Measurements from ENCODE around the gene RAB1A.
"Not testable (repeated sequence)": the region's sequence is repeated elsewhere in the genome, so short reads cannot be mapped to it uniquely, and the experiment has no call there.

RAB1A gene

DNA sequence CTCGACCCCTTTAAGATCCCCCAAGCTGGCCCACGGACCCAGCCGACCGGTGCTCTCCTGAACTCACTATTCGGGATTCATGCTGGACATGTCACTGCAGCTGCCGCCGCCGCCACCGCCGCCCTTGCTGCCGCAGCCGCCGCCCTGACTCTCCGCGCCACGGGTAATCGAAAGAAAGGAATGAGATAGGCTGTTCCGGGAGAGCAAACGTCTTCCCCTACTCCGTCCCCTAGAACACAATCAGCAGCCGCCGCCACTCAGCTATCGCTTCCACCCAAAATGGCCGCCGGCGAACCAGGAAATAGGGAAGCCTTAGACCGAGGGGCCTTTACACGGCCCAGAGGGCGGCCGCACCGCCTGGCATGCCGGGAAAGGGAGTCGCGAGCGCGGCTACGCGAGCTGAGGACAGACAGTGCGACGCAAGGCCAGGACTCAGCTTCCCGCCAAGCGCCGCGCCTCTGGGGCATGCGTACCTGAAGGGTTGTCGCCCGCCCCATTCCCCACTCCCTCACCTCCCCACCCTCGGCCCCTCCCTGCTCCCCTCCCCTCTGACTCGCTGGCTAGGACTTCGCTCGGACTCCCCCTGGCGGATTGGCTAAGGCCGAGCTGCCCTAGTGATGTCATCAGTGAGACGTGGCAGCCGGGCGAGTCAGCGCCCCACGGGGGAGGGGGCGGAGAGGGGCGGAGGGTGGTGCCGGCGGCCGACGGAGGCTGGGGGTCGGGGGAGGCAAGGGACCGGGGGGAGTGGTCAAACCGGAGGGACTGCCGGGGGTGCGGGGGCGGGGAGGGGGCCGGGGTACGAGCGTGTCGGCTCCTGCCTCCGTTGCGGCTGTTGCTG lies at the start of gene RAB1A:
Gene RAB1A, minus strand, starts transcription at position 281 of the 838 bp plus-strand sequence. Its CDS starts 191 bp downstream, at position 90.
- peak within 1 kb of the TSS; percentile 92 for H3K4me3 ChIP-seq (ENCODE audit: low read depth, low read length)
- H3K9me3 ChIP-seq (ENCODE audit: severe bottlenecking): peaks cover 2% of the 10 kb centered on the region
- H3K36me3 ChIP-seq: peaks cover 10% of the 10 kb centered on the region
- TF ChIP-seq, protein P1, sequence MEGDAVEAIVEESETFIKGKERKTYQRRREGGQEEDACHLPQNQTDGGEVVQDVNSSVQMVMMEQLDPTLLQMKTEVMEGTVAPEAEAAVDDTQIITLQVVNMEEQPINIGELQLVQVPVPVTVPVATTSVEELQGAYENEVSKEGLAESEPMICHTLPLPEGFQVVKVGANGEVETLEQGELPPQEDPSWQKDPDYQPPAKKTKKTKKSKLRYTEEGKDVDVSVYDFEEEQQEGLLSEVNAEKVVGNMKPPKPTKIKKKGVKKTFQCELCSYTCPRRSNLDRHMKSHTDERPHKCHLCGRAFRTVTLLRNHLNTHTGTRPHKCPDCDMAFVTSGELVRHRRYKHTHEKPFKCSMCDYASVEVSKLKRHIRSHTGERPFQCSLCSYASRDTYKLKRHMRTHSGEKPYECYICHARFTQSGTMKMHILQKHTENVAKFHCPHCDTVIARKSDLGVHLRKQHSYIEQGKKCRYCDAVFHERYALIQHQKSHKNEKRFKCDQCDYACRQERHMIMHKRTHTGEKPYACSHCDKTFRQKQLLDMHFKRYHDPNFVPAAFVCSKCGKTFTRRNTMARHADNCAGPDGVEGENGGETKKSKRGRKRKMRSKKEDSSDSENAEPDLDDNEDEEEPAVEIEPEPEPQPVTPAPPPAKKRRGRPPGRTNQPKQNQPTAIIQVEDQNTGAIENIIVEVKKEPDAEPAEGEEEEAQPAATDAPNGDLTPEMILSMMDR (IDR thresholded peaks at IDR 0.05; ENCODE audit: low read depth, low read length): peak; percentile 41; the same call in 1 of the 2 replicates
- peak; percentile 100 for DNase-seq
- H3K27ac ChIP-seq: peak within 1 kb of the TSS; percentile 97
- no peaks in the 10 kb centered on the region for H3K27me3 ChIP-seq (ENCODE audit: insufficient read depth, low read depth, severe bottlenecking)

DNA sequence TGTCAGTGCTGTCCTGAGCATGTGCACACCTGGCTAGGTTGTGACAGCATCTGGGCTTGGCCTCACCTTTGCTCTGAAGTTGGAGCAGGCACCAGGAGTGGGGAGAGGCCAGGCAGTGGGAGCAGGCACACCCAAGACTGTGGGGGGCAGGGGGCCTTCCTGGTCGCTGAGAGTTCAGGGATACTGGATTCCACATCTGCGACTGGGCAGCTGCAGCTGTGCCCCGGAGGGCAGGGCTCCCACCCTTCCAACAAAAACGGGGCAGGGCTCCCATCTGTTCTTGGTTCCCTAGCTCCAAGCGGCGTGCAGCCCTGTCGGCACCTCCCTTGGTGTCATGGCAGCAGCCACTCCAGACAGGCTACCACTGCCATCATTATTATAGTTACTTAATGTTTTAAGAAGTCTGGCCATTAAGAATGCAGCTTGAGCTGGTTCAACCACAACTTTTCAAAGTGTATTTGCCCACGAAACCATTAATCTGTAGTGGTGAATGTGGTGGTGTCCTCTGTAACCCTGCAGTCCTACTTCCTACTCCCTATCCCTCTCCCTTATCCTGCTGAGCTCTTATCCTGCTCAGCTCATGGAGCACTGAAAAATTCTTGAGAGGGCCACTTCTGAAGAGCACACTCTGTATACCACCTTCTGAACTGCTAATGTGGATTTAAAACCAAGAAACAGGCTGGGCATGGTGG lies 48.0 kb upstream of the RAB1A start:
- Histone ChIP-seq H3K36me3 (no peaks in the 10 kb centered on the region), H3K4me3 (ENCODE audit: low read depth, low read length) (no peak overlapping the region), H3K9me3 (ENCODE audit: severe bottlenecking) (no peaks in the 10 kb centered on the region), H3K27ac (no peak overlapping the region), H3K27me3 (ENCODE audit: insufficient read depth, low read depth, severe bottlenecking) (no peaks in the 10 kb centered on the region)
- DNase-seq: no peak
- TF ChIP-seq, protein P1 (IDR thresholded peaks at IDR 0.05; ENCODE audit: low read depth, low read length): no peak

DNA sequence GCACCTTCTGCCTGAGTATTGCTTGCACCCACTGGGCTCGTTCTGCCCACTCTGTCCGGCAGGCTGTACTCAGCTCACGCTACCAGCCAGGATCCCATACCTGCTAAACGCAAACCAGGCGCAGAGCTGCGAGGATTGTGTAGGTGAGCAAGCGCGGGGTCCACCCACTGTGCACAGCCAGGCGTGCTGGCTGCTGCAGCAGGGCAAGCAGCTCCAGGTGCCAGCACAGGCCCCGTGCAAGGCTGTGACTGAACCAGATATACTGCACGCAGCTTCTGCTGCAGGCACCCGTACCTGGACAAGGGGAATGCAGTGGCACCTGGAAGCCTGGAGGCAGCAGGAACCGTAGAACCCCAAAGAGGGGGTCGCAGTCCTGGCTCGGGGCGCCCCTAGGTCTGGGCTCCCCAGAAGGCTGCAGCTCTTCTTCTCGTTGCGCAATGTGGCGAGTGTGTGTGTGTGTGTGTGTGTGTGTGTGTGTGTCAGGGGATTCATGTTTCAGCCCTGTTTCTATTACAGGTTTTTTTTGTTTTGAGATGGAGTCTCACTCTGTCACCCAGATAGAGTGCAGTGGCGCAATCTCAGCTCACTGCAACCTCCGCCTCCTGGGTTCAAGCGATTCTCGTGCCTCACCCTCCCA lies 46.1 kb upstream of the RAB1A start:
- Histone ChIP-seq H3K9me3 (ENCODE audit: severe bottlenecking) (no peaks in the 10 kb centered on the region), H3K4me3 (ENCODE audit: low read depth, low read length) (no peak overlapping the region), H3K36me3 (no peaks in the 10 kb centered on the region), H3K27ac (no peak overlapping the region), H3K27me3 (ENCODE audit: insufficient read depth, low read depth, severe bottlenecking) (no peaks in the 10 kb centered on the region)
- DNase-seq: no peak
- TF ChIP-seq, protein P1 (IDR thresholded peaks at IDR 0.05; ENCODE audit: low read depth, low read length): no peak

DNA sequence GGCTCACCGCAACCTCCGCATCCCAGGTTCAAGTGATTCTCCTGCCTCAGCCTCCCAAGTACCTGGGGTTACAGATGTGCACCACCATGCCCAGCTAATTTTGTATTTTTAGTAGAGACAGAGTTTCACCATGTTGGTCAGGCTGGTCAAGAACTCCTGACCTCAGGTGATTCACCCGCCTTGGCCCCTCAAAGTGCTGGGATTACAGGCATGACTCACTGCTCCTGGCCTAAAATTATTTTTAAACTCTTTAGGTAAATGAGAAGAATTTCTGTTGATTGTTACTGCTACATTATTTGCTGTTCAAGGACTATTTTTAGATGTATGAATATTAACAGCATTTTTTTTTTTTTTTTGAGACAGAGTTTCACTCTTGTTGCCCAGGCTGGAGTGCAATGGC lies 44.1 kb upstream of the RAB1A start:
- not testable (repeated sequence) for H3K27ac ChIP-seq; H3K9me3 ChIP-seq (ENCODE audit: severe bottlenecking); DNase-seq; H3K27me3 ChIP-seq (ENCODE audit: insufficient read depth, low read depth, severe bottlenecking); H3K36me3 ChIP-seq; H3K4me3 ChIP-seq (ENCODE audit: low read depth, low read length)

DNA sequence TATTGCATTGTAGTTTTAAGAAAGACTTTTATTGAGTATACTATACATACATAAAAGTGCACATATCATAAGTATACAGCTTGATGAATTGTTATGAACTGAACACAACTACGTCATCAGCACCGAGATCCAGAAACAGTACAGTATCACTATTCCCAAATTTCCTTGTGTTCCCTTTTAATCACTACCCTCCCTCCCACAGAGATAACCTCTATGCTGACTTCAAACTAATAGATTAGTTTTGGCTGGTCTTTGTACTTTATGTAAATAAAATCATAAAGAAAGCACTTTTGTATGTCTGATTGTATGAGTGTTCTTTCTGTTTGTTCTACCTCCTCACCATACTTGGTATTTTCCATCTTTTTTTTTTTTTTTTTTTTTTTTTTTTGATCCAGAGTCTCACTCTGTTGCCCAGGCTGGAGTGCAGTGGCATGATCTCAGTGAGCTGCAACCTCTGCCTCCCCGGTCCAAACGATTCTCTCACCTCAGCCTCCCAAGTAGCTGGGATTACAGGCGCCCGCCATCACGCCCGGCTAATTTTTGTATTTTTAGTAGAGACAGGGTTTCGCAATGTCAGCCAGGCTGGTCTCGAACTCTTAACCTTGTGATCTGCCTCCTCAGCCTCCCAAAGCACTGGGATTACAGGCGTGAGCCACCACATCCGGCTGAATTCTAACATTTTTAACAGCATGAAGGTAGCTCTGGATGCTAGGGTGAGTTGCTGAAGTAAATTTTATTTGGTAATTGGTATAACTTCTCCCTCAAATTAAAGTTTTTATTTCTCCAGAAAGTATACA lies 43.3 kb upstream of the RAB1A start:
- no peak overlapping the region for H3K4me3 ChIP-seq (ENCODE audit: low read depth, low read length)
- no peaks in the 10 kb centered on the region for H3K36me3 ChIP-seq
- no peak overlapping the region for H3K27ac ChIP-seq
- H3K27me3 ChIP-seq (ENCODE audit: insufficient read depth, low read depth, severe bottlenecking): no peaks in the 10 kb centered on the region
- TF ChIP-seq, protein P1 (IDR thresholded peaks at IDR 0.05; ENCODE audit: low read depth, low read length): no peak
- no peak for DNase-seq
- H3K9me3 ChIP-seq (ENCODE audit: severe bottlenecking): no peaks in the 10 kb centered on the region

DNA sequence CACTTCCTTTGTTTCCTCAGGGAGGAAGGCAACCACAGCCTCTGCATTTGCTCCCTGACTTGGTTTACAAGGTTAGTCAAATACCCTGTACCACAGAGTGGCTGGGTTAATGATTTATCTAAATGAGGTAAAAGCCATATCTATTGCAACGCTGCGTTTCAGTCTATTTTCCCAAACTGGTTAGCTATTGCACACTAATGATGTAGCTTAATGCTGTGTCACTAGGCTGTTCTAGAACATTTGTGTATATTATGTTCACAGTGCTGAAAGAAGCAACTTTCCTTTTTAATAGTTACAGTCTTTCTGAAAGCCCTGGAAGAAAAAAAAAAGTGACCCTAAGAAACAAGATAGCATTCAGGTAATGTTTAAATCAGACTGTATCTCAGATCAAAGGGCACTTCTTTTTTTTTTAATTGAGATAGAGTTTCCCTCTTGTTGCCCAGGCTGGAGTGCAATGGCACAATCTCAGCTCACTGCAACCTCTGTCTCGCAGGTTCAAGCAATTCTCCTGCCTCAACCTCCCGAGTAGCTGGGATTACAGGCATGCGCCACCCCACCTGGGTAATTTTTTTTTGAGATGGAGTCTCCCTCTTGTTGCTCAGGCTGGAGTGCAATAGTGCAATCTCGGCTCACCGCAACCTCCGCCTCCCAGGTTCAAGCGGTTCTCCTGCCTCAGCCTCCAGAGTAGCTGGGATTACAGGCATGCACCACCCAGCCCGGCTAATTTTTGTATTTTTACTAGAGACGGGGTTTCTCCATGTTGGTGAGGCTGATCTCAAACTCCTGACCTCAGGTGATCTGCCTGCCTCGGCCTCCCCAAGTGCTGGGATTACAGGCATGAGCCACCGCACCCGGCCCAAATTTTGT lies 40.9 kb upstream of the RAB1A start:
- not testable (repeated sequence) for H3K9me3 ChIP-seq (ENCODE audit: severe bottlenecking); DNase-seq; H3K4me3 ChIP-seq (ENCODE audit: low read depth, low read length); H3K36me3 ChIP-seq; H3K27ac ChIP-seq; H3K27me3 ChIP-seq (ENCODE audit: insufficient read depth, low read depth, severe bottlenecking)

All from WERI-Rb-1 (cell line).